WTC11 (cell line): ENCODE data around the gene LY6G6F. TPM values are rescaled to one million over a fixed set of nuclear protein-coding genes. Genes with fewer than 3 reads are reported as not detected.

Experiments used
- ATAC-seq: fragments of 200-7000 bp; cut with Tn5 transposase; 2 replicates; pipeline ENCODE4 v1.10.0; 2021; ENCODE audit warnings: mild to moderate bottlenecking, moderate library complexity
- CTCF ChIA-PET: fragments of 300-600 bp; sonication (Branson Sonifier 250); formaldehyde crosslinking; loops from one replicate; lab custom pipeline; 2021; ENCODE audit warnings: antibody characterized with exemption; lab: Charles Lee
- POLR2A ChIA-PET: fragments of 350-600 bp; sonication (Branson Sonifier 250); formaldehyde crosslinking; loops from one replicate; lab custom pipeline; 2021; ENCODE audit warnings: antibody characterized with exemption; lab: Charles Lee
- DNase-seq: peaks from one replicate; pipeline ENCODE4 v3.0.0; 2021; ENCODE audit warnings: low spot score
- H3K27ac Mint-ChIP-seq: 2 replicates; pipeline ENCODE4 v1.8.0; 2021; ENCODE audit warnings: mixed read lengths
- H3K27me3 Mint-ChIP-seq: 2 replicates; pipeline ENCODE4 v1.8.0; 2021; ENCODE audit warnings: low read depth, mild to moderate bottlenecking, moderate library complexity, mixed read lengths
- H3K36me3 Mint-ChIP-seq: 2 replicates; pipeline ENCODE4 v1.8.0; 2021; ENCODE audit warnings: mixed read lengths
- H3K4me1 Mint-ChIP-seq: 2 replicates; pipeline ENCODE4 v1.8.0; 2022; ENCODE audit warnings: mixed read lengths
- H3K4me3 Mint-ChIP-seq: 2 replicates; pipeline ENCODE4 v1.8.0; 2021; ENCODE audit warnings: mild to moderate bottlenecking, moderate library complexity, mixed read lengths
- H3K9me3 Mint-ChIP-seq: 2 replicates; pipeline ENCODE4 v1.8.0; 2021; ENCODE audit warnings: mixed read lengths
- AR ChIP-seq: fragments of 250-450 bp; sonication (Bioruptor Pico); IDR thresholded peaks from 2 replicates; pipeline ENCODE4 v1.9.0; 2021; ENCODE audit warnings: mild to moderate bottlenecking
- ATF6 ChIP-seq: sonication (generic); formaldehyde crosslinking; IDR thresholded peaks from 2 replicates; pipeline ENCODE4 v1.8.1; 2023; ENCODE audit warnings: mild to moderate bottlenecking, missing genetic modification reagents
- E2F5 ChIP-seq: sonication (generic); formaldehyde crosslinking; IDR thresholded peaks from 2 replicates; pipeline ENCODE4 v1.8.1; 2022; ENCODE audit warnings: mild to moderate bottlenecking, moderate library complexity, missing genetic modification reagents
- ERG ChIP-seq: fragments of 250-450 bp; sonication (Bioruptor Pico); IDR thresholded peaks from 2 replicates; pipeline ENCODE4 v1.8.0; 2021; ENCODE audit warnings: mild to moderate bottlenecking
- ETV6 ChIP-seq: sonication (generic); formaldehyde crosslinking; IDR thresholded peaks from 2 replicates; pipeline ENCODE4 v1.8.1; 2022; ENCODE audit warnings: mild to moderate bottlenecking, missing genetic modification reagents
- MAX ChIP-seq: sonication (generic); formaldehyde crosslinking; IDR thresholded peaks from 2 replicates; pipeline ENCODE4 v1.8.0; 2022; ENCODE audit warnings: mild to moderate bottlenecking, missing genetic modification reagents
- NFATC4 ChIP-seq: fragments of 250-450 bp; sonication (Bioruptor Pico); IDR thresholded peaks from 2 replicates; pipeline ENCODE4 v1.9.0; 2021; ENCODE audit warnings: mild to moderate bottlenecking
- NR1H2 ChIP-seq: sonication (generic); formaldehyde crosslinking; IDR thresholded peaks from 2 replicates; pipeline ENCODE4 v1.9.0; 2021; ENCODE audit warnings: mild to moderate bottlenecking, moderate library complexity, missing genetic modification reagents
- PREB ChIP-seq: sonication (generic); formaldehyde crosslinking; IDR thresholded peaks from 2 replicates; pipeline ENCODE4 v1.8.1; 2022; ENCODE audit warnings: mild to moderate bottlenecking, missing genetic modification reagents, moderate library complexity, borderline replicate concordance
- STAT6 ChIP-seq: sonication (generic); formaldehyde crosslinking; conservative IDR thresholded peaks from 2 replicates; pipeline ENCODE4 v1.8.1; 2023; ENCODE audit warnings: mild to moderate bottlenecking, low read depth, missing genetic modification reagents, moderate library complexity
- TCF7 ChIP-seq: sonication (generic); formaldehyde crosslinking; IDR thresholded peaks from 2 replicates; pipeline ENCODE4 v1.8.0; 2022; ENCODE audit warnings: mild to moderate bottlenecking, low read depth, missing genetic modification reagents, moderate library complexity
- TEAD1 ChIP-seq: sonication (generic); formaldehyde crosslinking; IDR thresholded peaks from 2 replicates; pipeline ENCODE4 v1.8.0; 2022; ENCODE audit warnings: mild to moderate bottlenecking, missing genetic modification reagents
- TP53 ChIP-seq: sonication (generic); formaldehyde crosslinking; IDR thresholded peaks from 2 replicates; pipeline ENCODE4 v1.8.1; 2023; ENCODE audit warnings: mild to moderate bottlenecking, missing genetic modification reagents
- ZBTB21 ChIP-seq: sonication (generic); formaldehyde crosslinking; IDR thresholded peaks from 2 replicates; pipeline ENCODE4 v1.8.1; 2023; ENCODE audit warnings: mild to moderate bottlenecking, missing genetic modification reagents, borderline replicate concordance
- ZNF232 ChIP-seq: sonication (generic); formaldehyde crosslinking; IDR thresholded peaks from 2 replicates; pipeline ENCODE4 v1.8.0; 2022; ENCODE audit warnings: mild to moderate bottlenecking, missing genetic modification reagents
- ZNF396 ChIP-seq: fragments of 250-450 bp; sonication (Bioruptor Pico); IDR thresholded peaks from 2 replicates; pipeline ENCODE4 v1.8.0; 2021; ENCODE audit warnings: mild to moderate bottlenecking, moderate library complexity, borderline replicate concordance
- total RNA-seq: library from RNA; stranded (reverse); gene quantifications from 3 replicates; pipeline ENCODE4 v1.2.3, GENCODE V29; 2021

LY6G6F gene
- total RNA-seq, 1 experiment from 2014 or later = not detected

- H3K27me3 Mint-ChIP-seq = peaks cover 12% of the 10 kb centered on the region
- DNase-seq = no peak
- H3K27ac Mint-ChIP-seq = no peak overlapping the region
- CTCF ChIA-PET = interaction anchor here (1.7 kb wide), 1 partner anchor 93 kb away, joined by 4 read pairs; no protein-coding TSS in a partner anchor
- H3K4me3 Mint-ChIP-seq = no peak overlapping the region
- TF ChIP-seq ATF6 (CRISPR knock-in tag) (no peak), NFATC4 (CRISPR knock-in tag) (no peak), ETV6 (CRISPR knock-in tag) (no peak), AR (CRISPR knock-in tag) (no peak), MAX (no peak), TEAD1 (CRISPR knock-in tag) (no peak), ZNF232 (no peak), E2F5 (CRISPR knock-in tag) (no peak), PREB (no peak), ZBTB21 (CRISPR knock-in tag) (no peak), STAT6 (CRISPR knock-in tag) (no peak), ZNF396 (no peak), TP53 (CRISPR knock-in tag) (no peak), TCF7 (CRISPR knock-in tag) (no peak), NR1H2 (no peak), ERG (CRISPR knock-in tag) (no peak)
- TF ChIP-seq, all 79 proteins: peak for 0
- Mint-ChIP-seq H3K36me3 (peaks cover 19% of the 10 kb centered on the region), H3K9me3 (no peaks in the 10 kb centered on the region), H3K4me1 (peaks cover 7% of the 10 kb centered on the region)
- no peak for ATAC-seq
- POLR2A ChIA-PET = interaction anchor here (1.4 kb wide), 1 partner anchor 59 kb away, joined by 4 read pairs; the partner anchor contains the start of gene CLIC1
These were observed 30.3 kb upstream of the LY6G6F start for GRCh38 chr6:31676322-31676903.
